Activated CD4-positive, alpha-beta T cell treated with anti-CD3 and anti-CD28 coated beads, Interleukin-10, Interleukin-2, amounts not matched to agents 100 ng/mL and 50 ng/mL, durations not matched to agents 16 hours and 8 hours (primary cell): Measurements from ENCODE around the gene TIGD1.
A peak's percentile ranks its signal among the peaks of the same experiment; 100 is the strongest.
"Not testable (repeated sequence)": the region's sequence is repeated elsewhere in the genome, so short reads cannot be mapped to it uniquely, and the experiment has no call there.

ENCODE experiments used
- DNase-seq: peaks from one replicate; pipeline ENCODE4 v3.0.0-alpha.2; 2020

Gene TIGD1

DNA sequence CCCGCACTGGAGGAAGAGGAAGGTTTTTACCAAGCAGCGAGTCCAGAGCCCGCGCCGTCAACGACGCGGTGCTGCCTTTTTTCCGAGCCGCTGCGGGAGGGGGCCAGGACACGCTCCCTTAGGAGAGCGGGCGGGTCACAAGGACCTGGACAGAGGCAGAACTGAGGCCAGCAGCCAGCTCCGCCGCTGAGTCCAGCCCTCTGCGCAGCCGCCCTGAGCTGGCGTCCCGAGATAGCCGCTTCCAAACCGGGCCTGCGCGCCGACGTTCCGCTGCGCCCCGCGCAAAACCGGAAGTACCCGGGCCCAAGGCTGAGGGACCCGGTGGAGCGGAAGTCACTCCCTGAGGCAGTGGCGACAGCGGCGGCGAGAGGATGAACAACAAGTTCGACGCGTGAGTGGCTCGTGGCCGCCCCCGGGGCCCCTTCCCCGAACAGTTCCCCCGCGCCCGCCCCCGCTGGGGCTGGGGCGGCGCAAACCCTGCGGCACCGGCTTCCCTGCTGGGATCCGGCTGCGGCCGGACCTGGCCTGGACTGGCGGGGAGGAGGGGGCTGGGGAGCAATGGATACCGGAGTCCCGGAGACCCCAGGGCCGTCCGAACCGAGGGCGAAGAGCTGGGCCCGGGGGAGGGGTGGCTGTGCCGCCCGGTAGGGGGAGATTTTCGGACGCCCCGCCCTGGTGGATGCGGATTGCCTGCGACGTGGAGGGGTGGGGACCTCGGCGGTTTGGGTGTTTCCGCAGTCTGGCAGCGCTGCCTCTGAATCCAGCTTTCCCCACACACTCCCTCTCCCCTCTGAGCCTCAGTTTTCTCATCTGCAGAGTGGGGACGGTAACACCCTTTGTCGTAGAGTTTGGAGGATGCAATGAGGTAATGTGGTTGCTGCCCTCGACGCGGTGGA is at the start of gene TIGD1, which contains the start of gene EIF4E2:
Gene TIGD1 (minus strand): TSS at position 204 of the 896 bp plus-strand sequence. CDS start 675 bp downstream, outside the sequence.
Gene EIF4E2 (plus strand): TSS at position 336 of the 896 bp plus-strand sequence. CDS start 36 bp downstream, at position 372.
- peak; percentile 96 for DNase-seq

DNA sequence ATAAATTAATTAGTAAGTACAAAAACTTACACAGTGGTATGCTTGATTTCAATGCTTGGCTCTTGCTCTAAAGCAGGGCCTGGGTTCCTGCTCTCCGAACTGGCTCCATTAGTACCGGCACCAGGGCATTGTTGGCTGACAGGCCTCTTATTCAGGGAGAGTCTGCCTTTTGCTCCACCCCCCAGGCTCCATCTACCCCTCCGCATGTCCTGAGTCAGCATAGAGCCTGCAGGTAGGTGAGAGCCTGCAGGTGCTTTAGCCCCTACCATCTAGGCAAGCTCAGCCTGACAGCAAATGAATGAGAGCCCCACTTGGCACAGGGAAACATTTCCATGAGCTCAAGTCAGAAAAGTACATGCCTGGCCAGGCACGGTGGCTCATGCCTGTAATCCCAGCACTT is 47.9 kb upstream of the TIGD1 start:
- DNase-seq: no peak

DNA sequence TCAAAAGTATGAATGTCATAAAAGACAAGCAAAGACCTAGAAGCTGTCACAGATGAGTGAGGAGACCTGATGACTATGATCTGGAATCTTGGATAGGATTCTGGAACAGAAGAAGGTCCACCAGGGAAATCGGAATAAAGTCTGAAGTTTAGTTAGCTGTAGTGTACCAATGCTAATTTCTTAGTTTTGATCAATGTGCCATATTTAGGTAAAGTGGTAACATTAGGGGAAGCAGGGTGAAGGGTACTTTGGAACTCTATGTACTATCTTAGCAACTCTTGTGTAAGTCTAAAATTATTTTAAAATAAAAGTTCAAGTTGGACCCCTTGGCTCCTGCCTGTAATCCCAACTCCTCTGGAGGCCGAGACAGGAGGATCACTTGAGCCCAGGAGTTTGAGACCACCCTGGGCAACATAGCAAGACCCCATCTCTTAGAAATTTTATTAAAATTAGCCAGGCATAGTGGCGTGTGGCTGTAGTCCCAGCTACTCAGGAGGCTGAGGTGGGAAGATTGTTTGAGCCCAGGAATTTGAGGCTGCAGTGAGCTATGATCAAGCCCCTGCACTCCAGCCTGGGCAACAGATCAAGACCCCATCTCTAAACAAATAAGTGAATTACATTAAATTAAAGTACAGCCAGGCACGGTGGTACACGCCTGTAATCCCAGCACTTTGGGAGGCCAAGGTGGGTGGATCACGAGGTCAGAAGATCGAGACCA is 47.2 kb upstream of the TIGD1 start:
- DNase-seq: no peak

DNA sequence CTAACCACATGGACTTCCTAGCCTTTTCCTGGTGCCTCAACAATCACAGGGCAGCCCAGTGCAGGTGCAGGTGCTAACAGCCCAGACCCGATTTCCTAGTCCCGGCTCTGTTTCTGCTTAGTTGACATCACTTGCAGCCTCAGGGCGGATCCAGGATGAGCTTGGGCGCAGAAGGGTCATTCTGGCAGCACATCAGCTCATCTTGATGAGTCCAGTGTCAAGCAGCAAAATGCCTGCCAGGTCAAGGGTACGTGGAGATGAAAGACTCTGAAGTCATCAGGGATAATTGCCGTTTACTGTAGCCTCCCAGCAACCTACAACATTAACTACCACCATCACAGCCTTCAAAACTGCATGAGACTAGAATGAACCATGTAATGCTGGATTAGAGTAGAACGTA is 43.6 kb upstream of the TIGD1 start:
- no peak for DNase-seq

DNA sequence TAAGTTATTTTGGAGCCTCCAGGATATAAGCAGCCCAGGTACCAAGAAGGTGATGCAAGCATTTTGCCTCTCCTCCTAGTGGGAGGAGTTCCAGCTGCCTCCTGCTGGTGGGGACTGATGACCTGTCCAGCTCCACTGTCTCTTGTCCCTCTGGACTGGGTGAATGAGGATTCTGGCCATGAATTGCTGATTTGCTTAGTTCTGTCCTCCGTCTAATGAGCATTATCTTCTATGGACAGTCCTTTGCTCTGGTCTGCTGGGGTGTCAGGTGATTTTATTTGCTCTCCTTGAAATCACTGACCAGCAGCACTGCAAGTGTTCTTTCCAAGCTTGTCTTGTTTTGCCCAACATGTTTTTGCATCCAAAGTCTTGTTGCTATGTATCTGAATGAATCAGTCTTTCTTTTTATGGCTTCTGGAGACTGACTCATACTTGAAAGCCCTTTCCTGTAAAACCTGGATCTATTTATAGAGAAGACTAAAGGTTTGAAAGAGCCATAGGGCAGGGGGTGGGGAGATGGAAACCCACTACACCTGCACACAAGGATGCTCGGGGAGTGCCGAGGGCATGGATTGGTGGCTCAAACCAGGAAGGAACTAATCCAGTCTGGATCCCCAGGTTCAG is 42.5 kb upstream of the TIGD1 start:
- DNase-seq: peak; percentile 40

DNA sequence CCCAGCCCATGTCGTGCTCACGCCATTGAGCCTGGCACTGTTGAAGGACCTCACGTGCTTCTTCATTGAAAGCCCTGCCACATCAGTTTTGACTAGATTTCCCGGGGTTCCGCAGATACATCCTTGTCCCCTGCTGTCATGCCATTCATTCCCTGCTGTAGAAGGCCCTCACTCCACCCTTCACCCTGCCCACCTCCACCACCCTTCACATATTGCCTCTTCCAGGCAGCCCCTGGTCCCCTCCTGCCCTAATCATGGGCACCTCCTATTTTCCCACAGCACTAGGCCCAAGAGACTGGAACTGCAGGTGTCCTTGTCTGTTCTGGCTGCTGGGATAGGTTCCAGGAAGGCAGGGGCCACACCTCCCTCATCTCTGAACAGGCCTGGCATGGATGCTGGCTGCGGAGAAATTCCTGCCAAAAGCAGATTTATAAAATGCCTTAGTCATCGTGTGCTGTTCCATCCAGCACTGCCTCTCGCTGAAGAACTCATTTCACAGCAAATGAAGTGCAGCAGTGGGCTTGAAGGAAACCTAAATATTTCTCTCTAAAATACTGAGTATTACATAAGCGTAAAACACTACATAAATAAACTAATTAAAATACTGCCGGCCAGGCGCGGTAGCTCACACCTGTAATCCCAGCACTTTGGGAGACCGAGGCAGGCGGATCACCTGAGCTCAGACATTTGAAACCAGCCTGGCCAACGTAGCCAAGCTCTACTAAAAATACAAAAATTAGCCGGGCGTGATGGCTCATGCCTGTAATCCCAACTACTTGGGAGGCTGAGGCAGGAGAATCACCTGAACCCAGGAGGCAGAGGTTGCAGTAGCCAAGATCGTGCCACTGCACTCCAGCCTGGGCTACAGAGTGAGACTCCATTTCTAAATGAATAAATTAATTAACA is 38.6 kb upstream of the TIGD1 start:
- DNase-seq: no peak

DNA sequence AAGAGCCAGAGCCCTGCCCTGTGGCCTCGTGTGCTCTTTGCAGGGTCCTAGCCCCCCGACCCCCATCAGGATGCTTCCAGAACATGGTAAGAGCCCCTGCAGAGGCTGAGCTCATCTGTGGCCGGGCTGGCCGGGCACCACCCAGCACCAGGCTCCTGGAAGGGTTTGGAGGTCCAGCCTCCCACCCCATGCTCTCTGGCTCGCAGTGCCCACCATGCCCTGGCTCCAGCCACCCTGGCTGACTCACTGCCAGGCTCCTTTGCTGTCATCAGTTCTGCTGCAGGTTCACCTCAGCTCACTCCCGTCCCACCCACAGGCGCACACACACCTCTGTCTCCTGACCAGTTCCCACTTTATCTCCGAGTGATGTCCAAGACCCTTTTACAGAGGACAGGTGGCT is 37.7 kb upstream of the TIGD1 start:
- DNase-seq: no peak

DNA sequence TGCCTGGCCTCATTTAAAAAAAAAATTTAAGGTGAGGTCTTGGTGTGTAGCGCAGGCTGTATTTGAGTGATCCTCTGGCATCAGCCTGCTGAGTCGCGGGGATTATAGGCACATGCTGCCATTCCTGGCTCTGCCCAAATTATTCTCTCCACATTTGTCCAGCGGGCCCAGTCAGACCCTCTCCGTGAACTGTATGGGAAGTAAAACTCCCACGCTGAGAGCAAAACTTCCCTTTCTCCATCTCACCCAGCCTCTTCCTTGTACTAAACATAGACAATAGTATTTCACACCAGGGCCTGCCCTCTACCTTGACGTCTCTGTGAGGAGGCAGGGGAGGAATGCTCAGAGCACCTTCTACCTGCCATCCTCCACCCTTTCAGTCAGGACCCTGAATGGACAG is 37.2 kb upstream of the TIGD1 start:
- DNase-seq: no peak

DNA sequence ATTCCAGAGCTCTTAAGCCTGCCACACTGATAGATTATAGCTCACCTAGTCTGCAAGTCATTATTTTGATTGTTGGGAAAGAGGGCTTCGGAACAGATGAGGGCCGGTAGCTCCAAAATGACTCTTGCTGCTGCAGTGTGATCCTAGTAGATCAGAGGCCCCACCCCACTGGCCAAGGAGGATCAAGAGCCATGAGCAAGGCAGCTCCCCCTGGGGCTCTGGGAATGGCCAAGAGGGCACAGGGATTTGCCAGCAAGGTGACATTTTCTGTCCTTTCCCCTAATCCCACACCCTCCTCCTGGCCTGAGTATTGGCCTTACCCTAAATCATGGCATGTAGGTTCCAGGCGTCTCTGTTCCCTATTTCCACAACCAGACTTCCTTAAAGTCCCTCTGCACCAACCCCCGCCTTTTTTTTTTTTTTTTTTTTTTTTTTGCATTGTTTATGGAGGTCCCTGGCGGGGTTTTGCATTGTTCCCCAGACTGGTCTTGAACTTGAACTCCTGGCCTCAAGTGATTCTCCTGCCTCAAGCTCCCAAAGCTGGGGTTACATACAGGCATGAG is 36.7 kb upstream of the TIGD1 start:
- no peak for DNase-seq

DNA sequence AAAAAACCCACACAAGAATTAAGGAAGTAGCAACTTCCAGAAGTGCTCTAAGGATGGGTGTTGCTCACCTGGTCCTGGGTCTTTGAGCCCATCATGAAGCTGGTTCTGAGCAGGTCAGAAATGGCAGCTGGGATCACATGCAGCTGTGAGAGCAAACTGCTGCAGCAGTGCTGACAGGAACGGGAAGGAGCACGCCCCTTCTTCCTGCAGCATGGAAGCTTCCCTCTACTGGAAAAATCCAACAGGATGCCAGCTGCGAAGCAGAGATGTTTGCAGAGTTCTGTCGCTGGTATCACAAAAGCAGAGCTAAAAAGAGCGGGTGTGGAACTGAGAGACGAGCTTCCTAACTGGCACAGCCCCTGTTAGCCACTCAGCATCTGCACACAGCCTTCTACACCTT is 33.9 kb upstream of the TIGD1 start:
- DNase-seq: no peak

DNA sequence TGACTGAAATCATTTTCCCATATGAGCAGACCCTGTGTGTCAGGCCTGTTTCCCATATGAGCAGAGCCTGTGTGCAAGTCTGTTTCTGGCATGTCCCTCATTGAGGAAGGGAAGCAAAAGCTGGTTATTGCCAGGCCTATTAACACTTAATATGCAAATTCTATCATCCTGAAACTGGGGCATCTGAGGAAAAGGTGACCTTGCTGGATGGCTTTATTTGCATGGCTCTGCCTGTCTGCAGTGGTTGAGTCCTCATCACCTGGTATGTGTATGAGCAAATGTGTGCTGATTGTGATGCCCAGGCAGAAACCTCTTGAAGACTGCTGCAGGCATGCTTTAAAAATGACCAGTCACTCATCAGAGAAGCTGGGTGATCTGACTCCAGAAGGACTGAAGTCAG is 31.4 kb upstream of the TIGD1 start:
- DNase-seq: no peak

DNA sequence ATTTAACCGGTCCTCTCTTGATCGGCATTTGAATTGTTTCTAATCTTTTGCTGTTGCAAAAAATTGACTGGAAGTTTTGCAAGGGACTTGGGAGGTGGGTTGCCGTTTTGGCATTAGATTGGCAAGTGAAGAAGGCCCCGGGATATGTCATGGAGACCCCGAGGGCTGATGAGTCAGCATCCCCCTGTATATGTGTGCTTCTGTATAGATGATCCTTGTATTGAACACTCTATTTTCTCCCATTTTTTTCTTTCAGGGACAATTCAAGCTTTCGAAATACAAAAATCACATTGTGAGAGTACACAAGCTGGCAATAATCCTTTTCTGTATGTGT is 30.3 kb upstream of the TIGD1 start:
- DNase-seq: no peak

DNA sequence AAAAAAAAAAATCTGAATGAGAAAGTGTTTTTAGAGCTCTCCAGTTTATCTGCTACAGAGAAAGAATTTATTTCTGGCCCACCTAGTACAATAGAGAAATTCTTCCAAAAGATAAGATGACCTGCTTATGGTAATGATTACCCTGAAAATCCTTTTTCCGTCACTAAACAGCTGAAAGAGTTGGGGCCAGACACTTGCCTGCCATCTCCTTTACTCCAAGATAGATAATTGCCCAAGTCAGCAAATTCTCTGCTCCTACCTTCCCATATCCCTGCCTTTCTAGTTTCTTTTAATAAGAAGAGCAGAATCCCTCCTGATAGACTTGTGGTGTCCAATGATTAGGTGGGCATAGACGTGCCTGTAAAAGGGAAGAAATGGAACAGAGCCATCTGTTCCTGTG is 28.3 kb upstream of the TIGD1 start:
- DNase-seq: no peak

DNA sequence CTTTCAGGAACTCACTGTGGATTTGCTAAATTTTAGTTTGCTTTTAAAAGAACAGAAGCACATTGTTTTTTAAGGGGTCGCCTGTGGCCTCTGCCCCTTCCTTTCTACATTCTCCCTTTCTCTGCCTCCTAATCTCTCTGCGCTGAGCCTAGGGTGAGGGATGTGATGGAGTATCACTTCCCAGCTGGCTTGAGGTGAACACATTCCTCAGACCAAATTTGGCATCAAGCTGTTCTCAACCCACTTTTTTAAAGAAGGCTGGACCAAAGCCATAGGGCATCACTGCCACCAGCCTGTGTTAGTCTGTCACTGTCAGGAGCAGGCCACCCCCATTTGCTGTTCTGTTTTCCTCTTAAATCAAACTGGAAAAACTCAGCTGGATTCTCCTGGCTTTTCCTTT is 27.5 kb upstream of the TIGD1 start:
- DNase-seq: no peak

DNA sequence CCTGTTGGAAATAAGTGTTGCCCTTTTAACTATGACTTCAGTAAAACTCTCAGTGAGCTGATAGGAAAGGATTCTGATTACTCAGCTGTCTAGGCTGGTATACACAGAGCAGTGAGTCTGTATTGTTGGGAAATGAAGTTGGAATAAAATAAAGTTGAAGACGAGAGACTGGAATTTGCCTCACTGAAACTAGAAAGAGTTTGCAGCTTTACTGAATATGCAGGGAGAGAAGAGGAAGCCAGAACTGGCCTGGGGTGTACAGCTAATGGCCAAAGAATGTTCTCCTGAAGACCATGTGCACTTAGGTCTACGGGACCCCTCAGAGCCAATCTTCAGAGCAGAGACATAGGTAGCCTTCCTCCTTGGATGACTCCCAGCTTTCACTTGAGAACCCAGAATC is 26.6 kb upstream of the TIGD1 start:
- DNase-seq: no peak

DNA sequence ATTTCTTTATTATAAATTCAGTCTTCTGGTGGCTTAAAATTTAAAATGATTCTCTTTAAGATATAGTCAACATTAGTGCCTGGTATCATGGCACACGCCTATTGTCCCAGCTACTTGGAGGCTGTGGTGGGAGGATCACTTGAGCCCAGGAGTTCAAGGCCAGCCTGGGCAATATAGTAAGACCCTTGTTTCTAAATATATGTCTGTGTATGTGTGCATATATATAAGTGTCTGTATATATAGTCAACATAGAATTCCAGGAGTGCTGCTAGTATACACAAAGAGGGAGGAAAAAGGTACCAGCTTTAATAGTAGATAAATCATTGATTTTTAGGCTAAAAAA is 25.0 kb upstream of the TIGD1 start:
- no peak for DNase-seq

DNA sequence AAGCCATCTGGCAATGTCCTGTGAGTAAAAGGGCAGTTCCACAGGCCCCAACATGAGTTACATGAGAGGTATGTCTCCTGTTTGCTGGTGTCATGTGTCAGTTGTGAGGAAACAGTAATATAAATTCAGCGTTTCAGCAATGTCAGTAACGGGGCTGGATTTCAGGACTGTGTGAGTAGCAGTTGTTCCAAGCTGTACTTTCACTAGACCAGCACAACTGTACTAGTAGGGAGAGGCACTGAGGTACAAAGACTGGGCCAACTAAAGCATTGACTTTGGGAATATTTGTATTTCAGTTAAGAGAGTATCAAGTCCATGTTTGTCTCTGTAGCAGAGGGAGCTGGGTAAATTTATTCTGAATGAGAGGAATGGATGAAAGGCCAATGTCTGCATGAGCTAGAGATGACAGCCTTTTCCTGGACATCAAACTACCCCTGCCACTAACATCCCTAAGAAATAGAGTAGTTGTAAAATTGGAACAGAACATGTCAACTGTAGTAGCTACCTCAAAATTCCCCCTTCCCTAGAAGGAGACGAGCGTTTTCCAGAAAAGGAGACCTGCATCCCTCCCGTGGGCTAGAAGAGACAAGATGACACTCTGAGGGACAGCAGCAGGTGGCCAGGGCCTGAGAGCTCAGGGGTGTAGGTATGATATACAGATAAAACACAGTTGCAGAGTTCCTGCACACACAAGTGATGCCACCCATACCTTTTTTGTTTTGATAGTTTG is 24.5 kb upstream of the TIGD1 start:
- no peak for DNase-seq

DNA sequence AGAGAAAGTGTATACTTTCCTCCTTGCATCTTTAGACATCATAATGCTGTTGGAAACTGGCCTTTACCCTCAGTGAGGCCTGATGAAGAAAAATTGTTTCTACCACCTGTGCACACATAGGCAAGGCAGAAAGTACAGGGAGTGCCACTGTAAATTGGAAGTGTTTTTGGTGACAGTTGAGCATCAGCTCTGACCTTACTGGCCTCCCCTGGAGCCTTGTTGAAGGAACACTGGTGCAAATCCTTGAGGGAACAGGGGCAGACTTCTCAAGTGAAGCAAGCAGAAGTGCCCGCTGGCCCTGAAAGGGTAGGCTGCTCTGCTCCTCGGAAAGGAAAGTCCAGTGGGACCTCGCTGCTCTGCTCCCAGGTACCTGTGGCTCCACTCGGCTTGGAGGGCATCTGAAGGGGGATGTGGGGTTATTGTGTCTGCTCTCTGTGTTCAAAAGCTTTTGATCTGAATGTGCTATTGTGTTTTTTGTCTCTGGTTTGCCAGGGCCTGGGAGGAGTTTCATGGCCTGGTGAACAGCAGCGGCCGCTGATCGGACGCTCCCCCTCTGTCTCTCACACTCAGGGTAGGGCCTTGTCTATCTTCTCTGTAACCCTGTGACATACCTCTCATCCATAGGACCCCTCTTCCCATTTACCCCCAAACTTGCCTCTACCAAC is 23.5 kb upstream of the TIGD1 start:
- DNase-seq: no peak

DNA sequence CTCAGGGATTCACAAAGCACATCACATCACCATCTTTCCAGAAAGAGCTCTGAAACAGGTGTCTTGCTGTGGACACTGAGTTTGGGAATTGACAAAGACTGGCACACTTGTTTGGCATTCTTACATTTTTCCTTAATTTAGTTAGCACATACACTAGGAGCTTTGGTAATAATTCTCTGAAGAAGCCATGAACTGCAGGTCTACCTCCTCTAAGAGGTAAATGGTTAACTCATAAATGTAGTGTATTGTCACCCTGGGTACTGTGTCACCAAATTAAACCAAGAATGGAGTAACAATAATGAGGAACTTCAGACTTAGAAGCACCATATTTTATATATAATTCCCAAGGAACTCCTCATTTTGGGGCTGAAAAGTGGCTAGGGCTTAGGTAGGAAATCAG is 22.7 kb upstream of the TIGD1 start:
- no peak for DNase-seq

DNA sequence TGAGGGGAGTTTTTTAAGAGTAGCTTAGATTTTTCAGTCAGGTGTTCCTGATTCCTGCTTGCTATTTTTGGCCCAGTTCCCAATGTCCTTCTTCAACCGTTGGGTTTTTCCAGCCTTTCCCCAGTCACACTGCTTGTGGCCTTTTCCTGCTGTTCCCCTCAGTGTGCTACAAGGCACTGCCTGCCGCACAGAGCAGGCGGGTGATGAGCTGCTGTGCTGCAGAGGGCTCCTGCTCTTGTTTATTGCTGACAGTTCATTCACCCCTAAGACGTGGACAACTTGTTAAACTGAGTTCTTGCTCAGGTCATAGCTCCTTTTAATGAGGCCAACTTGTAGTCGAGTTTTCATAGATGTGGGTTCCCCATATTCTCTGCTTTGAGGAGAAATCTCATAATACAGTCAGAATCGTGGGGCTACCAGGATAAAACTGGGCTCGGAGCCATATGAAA is 20.7 kb upstream of the TIGD1 start:
- no peak for DNase-seq

DNA sequence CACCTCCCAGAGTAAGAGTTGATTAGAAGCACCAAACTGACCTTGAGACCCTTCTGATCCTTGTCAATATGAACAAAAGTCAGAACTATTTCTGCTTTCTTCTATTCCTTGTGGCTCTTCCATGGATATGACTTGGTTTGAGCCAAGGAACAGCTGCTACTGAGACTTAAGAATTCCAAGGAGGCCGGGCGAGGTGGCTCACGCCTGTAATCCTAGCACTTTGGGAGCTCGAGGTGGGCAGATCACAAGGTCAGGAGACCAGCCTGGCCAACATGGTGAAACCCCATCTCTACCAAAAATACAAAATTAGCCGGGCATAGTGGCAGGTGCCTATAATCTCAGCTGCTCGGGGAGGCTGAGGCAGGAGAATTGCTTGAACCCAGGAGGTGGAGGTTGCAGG is 20.1 kb upstream of the TIGD1 start:
- not testable (repeated sequence) for DNase-seq
